GM12873 (cell line): Measurements from ENCODE around the gene LRRC23.

Experiments
- CTCF ChIP-seq: IDR thresholded peaks from 2 replicates; pipeline ENCODE4 v1.5.1; 2012; ENCODE audit warnings: low read depth, mild to moderate bottlenecking, moderate library complexity, low read length, control low read depth; ENCODE audit not compliant: insufficient read depth; ENCODE audit errors: missing control alignments

Gene LRRC23

GRCh38 chr12:6956021-6956727, 51.6 kb downstream of the LRRC23 start:
- TF ChIP-seq CTCF: no peak

- no peak for TF ChIP-seq CTCF
Measured at GRCh38 chr12:6957151-6957701, 52.6 kb downstream of the LRRC23 start.

GRCh38 chr12:6957741-6958608, 53.4 kb downstream of the LRRC23 start:
- no peak for TF ChIP-seq CTCF

GRCh38 chr12:6958609-6959057, 54.0 kb downstream of the LRRC23 start:
- TF ChIP-seq CTCF: no peak

- TF ChIP-seq CTCF: no peak
Measured at GRCh38 chr12:6959058-6959804, 54.6 kb downstream of the LRRC23 start.

GRCh38 chr12:6959805-6960592, 55.4 kb downstream of the LRRC23 start:
- no peak for TF ChIP-seq CTCF
